OCI-LY1 (cell line): ENCODE data around the gene DLL4.

Experiments used
- CTCF ChIP-seq: fragments of 200-600 bp; sonication (generic), shearing (Covaris generic); IDR thresholded peaks from 2 replicates; pipeline ENCODE4 v1.5.1; 2017; ENCODE audit warnings: mild to moderate bottlenecking, antibody characterized with exemption, low read length, moderate library complexity, mixed read lengths
- EZH2 ChIP-seq: fragments of 200-600 bp; sonication (generic), shearing (Covaris generic); IDR thresholded peaks from 2 replicates; pipeline ENCODE4 v1.8.0; 2017; ENCODE audit warnings: borderline replicate concordance, mixed run types, mild to moderate bottlenecking, antibody characterized with exemption, low read length, moderate library complexity, mixed read lengths

- TF ChIP-seq CTCF (no peak), EZH2 (no peak)
These were observed 16.7 kb upstream of the DLL4 start for GRCh38 chr15:40912478-40912877.
